Glomerular visceral epithelial cell (primary cell): ENCODE data around the gene GRPEL2.

Experiments used
- DNase-seq: peaks from one replicate; pipeline ENCODE4 v3.0.0-alpha.2; 2016; ENCODE audit errors: extremely low spot score

Gene GRPEL2

DNA sequence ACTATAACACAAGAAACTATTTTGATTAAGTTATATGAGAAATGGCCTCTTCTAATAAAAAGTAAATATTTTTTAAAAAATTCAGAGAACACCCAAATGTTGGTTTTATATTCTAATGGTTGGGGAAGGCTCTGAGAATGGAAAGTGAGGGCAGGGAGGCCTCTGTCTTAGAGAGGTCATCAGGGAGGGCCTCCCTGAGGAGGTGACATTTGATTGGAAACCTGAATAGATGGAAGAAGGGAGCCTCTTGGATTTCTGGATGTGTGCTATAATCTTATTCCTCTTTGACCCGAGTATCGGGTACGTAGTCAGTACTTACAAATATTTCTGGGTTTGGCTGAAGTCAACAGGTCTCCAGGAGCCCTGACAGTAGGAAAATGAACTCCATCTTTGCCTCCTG lies 26.1 kb upstream of the GRPEL2 start:
- no peak for DNase-seq

- peak; percentile 98 for DNase-seq
These were observed 24.4 kb upstream of the GRPEL2 start for GRCh38 chr5:149320791-149321330.

GRCh38 chr5:149322518-149322917 lies 22.8 kb upstream of the GRPEL2 start:
- DNase-seq, result no peak

- no peak for DNase-seq
These were observed 22.1 kb upstream of the GRPEL2 start for GRCh38 chr5:149323210-149323609.

GRCh38 chr5:149323621-149324205 lies 21.6 kb upstream of the GRPEL2 start:
- no peak for DNase-seq

DNA sequence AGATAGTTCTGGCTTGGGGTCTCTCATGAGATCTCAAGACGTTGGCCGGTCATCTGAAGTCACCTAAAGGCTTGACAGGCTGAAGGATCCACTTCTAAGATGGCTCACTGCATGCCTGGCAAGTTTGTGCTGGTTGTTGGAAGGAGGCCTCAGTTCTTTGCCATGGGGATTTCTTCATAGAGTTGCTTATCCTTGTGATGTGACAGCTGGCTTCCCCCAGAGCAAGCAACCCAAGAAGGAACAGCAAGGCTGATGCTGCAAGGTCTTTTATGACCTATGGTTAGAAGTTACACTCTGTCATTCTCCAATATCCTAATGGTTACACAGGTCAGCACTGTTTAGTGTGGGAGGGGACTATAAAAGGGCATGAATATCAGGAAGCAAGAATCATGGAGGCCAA lies 20.7 kb upstream of the GRPEL2 start:
- no peak for DNase-seq

GRCh38 chr5:149325166-149325735 lies 20.0 kb upstream of the GRPEL2 start:
- DNase-seq, result no peak

GRCh38 chr5:149325894-149326293 lies 19.4 kb upstream of the GRPEL2 start:
- DNase-seq, result no peak

- DNase-seq, result no peak
These were observed 18.7 kb upstream of the GRPEL2 start for GRCh38 chr5:149326611-149327010.

DNA sequence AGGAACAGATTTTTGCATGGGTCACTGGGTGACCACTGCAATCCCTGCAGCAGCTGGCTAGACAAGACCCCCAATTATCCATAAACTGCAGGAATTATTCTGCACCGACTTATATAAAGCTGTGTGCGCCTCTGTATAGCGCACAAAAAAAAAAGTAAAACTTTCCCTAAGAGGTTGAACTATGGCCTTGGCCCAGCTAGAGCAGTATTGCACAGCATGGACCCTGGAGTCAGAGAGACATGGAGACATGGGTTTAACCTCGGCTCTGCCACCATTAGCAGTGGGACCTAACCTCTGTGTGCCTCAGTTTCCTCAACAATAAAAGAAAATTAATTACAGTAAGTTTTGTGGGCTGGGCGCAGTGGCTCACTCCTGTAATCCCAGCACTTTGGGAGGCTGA lies 17.1 kb upstream of the GRPEL2 start:
- DNase-seq, result no peak

DNA sequence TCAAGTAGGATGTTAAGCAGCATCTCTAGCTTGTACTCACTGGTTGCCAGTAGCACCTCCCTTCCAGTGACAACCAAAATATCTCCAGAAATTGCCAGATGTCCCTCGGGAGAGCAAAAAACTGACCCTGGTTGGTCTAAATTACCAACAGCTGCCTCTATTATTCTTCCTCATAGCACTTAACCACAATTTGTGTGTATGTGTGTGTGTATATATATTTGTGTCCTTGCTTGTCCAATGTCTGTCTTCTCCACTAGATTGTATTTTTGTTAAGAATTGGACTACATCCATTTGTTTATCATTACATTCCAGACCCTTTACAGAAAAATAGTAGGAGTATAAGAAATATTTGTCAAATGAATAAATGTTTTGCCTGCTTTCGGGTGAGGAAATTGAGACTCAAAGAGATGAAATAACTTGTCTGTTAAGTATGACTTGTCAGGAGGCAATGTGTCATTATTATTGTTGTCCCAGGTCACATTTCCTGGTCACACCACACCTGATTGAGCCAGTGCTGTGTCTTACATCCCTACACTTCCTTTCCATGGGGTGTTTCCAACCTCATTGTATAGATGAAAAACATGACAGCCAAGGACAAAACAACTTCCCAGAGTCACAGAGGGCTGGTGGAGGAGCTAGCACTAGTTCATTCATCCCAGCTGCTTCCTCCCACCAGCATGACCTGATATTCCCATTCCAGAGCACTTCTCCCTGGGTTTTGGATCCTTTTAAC lies 11.4 kb upstream of the GRPEL2 start:
- DNase-seq, result no peak

DNA sequence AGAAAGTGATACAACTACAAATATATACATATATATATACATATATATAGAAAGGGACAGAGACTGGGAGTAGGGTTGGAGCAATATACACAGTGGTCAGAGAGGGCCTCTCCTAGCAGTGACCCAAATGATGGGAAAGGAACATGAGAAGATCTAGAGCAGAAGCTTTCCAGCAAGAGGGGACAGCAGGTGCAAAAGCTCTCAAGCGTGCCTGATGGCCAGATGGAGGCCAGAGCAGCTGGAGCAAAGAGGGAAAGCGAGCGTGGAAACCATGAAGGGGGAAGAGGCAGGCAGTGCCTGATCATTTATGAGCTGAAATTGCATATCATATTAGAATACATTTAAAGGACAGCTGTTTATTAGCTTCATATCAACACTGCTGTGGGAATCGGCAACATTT lies 7.6 kb upstream of the GRPEL2 start:
- DNase-seq, result no peak

- DNase-seq, result no peak
These were observed 6.9 kb upstream of the GRPEL2 start for GRCh38 chr5:149338364-149338763.

DNA sequence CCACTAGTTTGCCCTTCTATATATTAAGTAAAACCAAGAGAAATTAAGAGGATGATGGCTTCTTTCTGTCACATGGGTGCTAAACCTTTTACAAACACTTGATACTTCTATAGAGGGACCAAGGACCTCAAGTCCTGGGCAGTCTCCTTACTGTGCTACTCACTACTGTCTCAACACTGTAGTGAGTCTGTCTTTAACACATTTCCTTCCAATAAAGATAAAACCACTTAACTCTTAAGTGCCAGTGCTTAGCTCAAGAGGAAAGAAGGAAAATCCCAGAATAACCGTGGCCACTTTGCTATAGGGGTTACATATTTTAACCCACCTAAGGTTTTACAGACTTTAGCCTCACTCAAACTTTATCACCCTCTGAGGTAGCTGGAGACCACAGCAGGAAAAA lies 4.4 kb upstream of the GRPEL2 start:
- no peak for DNase-seq

- peak; percentile 44 for DNase-seq
These were observed 3.4 kb upstream of the GRPEL2 start for GRCh38 chr5:149341876-149342275.

GRCh38 chr5:149344151-149344550 lies 1.1 kb upstream of the GRPEL2 start:
- no peak for DNase-seq

GRCh38 chr5:149345892-149346222 lies 558 bp downstream of the GRPEL2 start:
- DNase-seq, result peak; percentile 23

GRCh38 chr5:149348518-149348917 lies 3.2 kb downstream of the GRPEL2 start:
- DNase-seq, result no peak

DNA sequence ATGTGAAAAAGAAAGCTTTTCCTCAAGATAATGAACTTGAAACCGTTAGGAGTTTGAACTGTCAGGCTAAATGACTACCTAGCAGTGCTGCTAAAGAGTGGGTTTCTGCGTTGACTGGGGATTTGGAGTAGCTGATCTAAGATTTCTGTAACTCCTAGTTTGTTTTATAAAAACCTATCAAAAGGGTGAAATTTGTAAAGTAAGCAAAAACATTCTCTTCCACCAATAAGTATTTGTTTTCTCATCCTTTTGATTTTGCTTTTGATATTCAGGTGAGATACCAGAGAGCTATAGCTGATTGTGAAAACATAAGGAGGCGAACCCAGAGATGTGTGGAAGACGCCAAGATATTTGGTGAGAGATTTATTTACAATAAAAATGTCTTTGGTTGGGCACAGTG lies 4.1 kb downstream of the GRPEL2 start:
- DNase-seq, result no peak

- DNase-seq, result no peak
These were observed 6.9 kb downstream of the GRPEL2 start for GRCh38 chr5:149352169-149352568.

GRCh38 chr5:149353911-149354310 lies 8.6 kb downstream of the GRPEL2 start:
- no peak for DNase-seq

- DNase-seq, result no peak
These were observed 10.4 kb downstream of the GRPEL2 start for GRCh38 chr5:149355688-149356087.

DNA sequence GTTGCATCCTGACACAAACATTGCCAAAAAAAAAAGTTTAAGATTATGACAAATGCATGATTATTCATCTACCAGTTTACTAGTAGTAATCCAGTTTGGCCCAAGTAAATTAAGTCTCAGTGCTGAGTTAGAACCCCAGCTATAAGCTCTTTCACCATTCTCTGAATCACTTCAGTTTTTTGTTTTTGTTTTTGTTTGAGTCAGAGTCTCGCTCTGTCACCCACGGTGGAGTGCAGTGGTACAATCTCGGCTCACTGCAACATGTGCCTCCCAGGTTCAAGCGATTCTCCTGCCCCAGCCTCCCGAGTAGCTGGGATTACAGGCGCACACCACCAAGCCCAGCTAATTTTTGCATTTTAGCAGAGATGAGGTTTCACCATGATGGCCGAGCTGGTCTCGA lies 11.1 kb downstream of the GRPEL2 start:
- no peak for DNase-seq
